H1 (cell line): ENCODE data around the gene POLR2C. TPM values are rescaled to one million over a fixed set of nuclear protein-coding genes. Genes with fewer than 3 reads are reported as not detected.

Experiments used
- CTCF ChIA-PET: fragments of 300-600 bp; sonication (Branson Sonifier 250); formaldehyde crosslinking; loops from one replicate; lab custom pipeline; 2021; ENCODE audit not compliant: partially characterized antibody; lab: Charles Lee
- POLR2A ChIA-PET: fragments of 300-600 bp; sonication (Branson Sonifier 250); formaldehyde crosslinking; loops from one replicate; lab custom pipeline; 2021; ENCODE audit warnings: inconsistent platforms; ENCODE audit not compliant: partially characterized antibody; lab: Charles Lee
- DNase-seq, 2 experiments: peaks; one replicate each; pipeline versions ENCODE4 v3.0.0 to v3.0.0-alpha.2; 2010 to 2022; ENCODE audit warnings: low spot score in 2 of 2, low read depth in 1 of 2, mixed read lengths in 1 of 2
- FAIRE-seq: peaks from 2 replicates; lab custom pipeline; 2011; peaks lifted over from hg19 to GRCh38; lab: Jason Lieb, UNC
- H2AFZ ChIP-seq: 2 replicates; pipeline ENCODE4 v1.8.1; 2012; ENCODE audit warnings: low read length, inconsistent platforms
- H2AK5ac ChIP-seq: 2 replicates; pipeline ENCODE4 v1.6.1; 2013; ENCODE audit warnings: low read depth, low read length
- H2BK120ac ChIP-seq: replicated peaks from 2 replicates; pipeline ENCODE3; 2013; ENCODE audit warnings: low read depth, low read length, inconsistent platforms
- H2BK12ac ChIP-seq: 2 replicates; pipeline ENCODE4 v1.6.1; 2013; ENCODE audit warnings: low read depth, low read length
- H2BK15ac ChIP-seq: 2 replicates; pipeline ENCODE4 v1.6.1; 2013; ENCODE audit warnings: low read length
- H2BK20ac ChIP-seq: 2 replicates; pipeline ENCODE4 v1.6.1; 2013; ENCODE audit warnings: low read length
- H2BK5ac ChIP-seq: 2 replicates; pipeline ENCODE4 v1.6.1; 2013; ENCODE audit warnings: low read depth, low read length
- H3K14ac ChIP-seq: 2 replicates; pipeline ENCODE4 v1.6.1; 2013; ENCODE audit warnings: inconsistent platforms; ENCODE audit not compliant: insufficient read length
- H3K18ac ChIP-seq: 2 replicates; pipeline ENCODE4 v1.6.1; 2013; ENCODE audit warnings: low read length; ENCODE audit errors: extremely low read depth
- H3K23ac ChIP-seq: 2 replicates; pipeline ENCODE4 v1.6.1; 2013; ENCODE audit warnings: inconsistent platforms; ENCODE audit not compliant: insufficient read length
- H3K23me2 ChIP-seq: 2 replicates; pipeline ENCODE4 v1.6.1; 2013; ENCODE audit warnings: low read depth, low read length
- H3K27ac ChIP-seq: 2 replicates; pipeline ENCODE4 v1.6.1; 2011; ENCODE audit warnings: low read depth, low read length, inconsistent platforms
- H3K27me3 ChIP-seq, 4 experiments: replicated peaks in 1 of 4; 1 replicate in 1 of 4; 2 replicates in 3 of 4; pipeline versions ENCODE4 v1.6.1 to v1.8.1; 2011 to 2013; ENCODE audit warnings: low read length in 3 of 4, mild to moderate bottlenecking in 3 of 4, inconsistent platforms in 2 of 4, mixed read lengths in 2 of 4, moderate library complexity in 1 of 4; ENCODE audit not compliant: control insufficient read depth in 3 of 4, insufficient read depth in 3 of 4; ENCODE audit errors: extremely low read depth in 1 of 4
- H3K36me3 ChIP-seq, 4 experiments: 2 replicates each; pipeline versions ENCODE4 v1.6.1 to v1.8.1; 2011 to 2013; ENCODE audit warnings: mild to moderate bottlenecking in 4 of 4, low read length in 3 of 4, moderate library complexity in 2 of 4, control low read depth in 1 of 4, inconsistent platforms in 1 of 4; ENCODE audit not compliant: insufficient read depth in 4 of 4, control insufficient read depth in 2 of 4
- H3K4ac ChIP-seq: replicated peaks from 2 replicates; pipeline ENCODE3; 2013; ENCODE audit warnings: low read length, low read depth, mixed read lengths, inconsistent platforms; ENCODE audit not compliant: insufficient read length
- H3K4me1 ChIP-seq, 4 experiments: replicated peaks in 1 of 4; 1 replicate in 1 of 4; 2 replicates in 3 of 4; pipeline versions ENCODE4 v1.6.1 to v1.8.1; 2011 to 2013; ENCODE audit warnings: low read length in 3 of 4, inconsistent platforms in 2 of 4, mixed read lengths in 1 of 4; ENCODE audit not compliant: insufficient read depth in 4 of 4, control insufficient read depth in 3 of 4
- H3K4me2 ChIP-seq, 2 experiments: 2 replicates each; pipeline versions ENCODE4 v1.6.1 to v1.8.1; 2011 to 2013; ENCODE audit warnings: low read depth in 2 of 2, low read length in 2 of 2, control low read depth in 1 of 2, inconsistent platforms in 1 of 2, mild to moderate bottlenecking in 1 of 2; ENCODE audit not compliant: insufficient read depth in 1 of 2
- H3K4me3 ChIP-seq, 4 experiments: fragments of 200-600, 300-600 bp in 1 of 4; sonication (generic), shearing (Covaris generic), sonication (Bioruptor Twin) in 1 of 4; 2 replicates each; pipeline versions ENCODE4 v1.5.1 to v1.8.1; 2011 to 2016; ENCODE audit warnings: low read length in 4 of 4, low read depth in 3 of 4, control low read depth in 2 of 4, inconsistent platforms in 2 of 4, mild to moderate bottlenecking in 2 of 4, mixed read lengths in 1 of 4, moderate library complexity in 1 of 4; ENCODE audit not compliant: insufficient read depth in 2 of 4; ENCODE audit errors: extremely low read depth in 1 of 4
- H3K56ac ChIP-seq: replicated peaks from 2 replicates; pipeline ENCODE3; 2013; ENCODE audit warnings: low read depth, mild to moderate bottlenecking, mixed read lengths, low read length, inconsistent platforms; ENCODE audit not compliant: insufficient read length
- H3K79me1 ChIP-seq: 2 replicates; pipeline ENCODE4 v1.6.1; 2013; ENCODE audit warnings: low read depth, low read length, control low read depth
- H3K79me2 ChIP-seq, 2 experiments: 2 replicates each; pipeline versions ENCODE4 v1.6.1 to v1.8.1; 2012 to 2013; ENCODE audit warnings: low read length in 2 of 2, mild to moderate bottlenecking in 2 of 2, inconsistent platforms in 1 of 2; ENCODE audit not compliant: insufficient read depth in 2 of 2, control insufficient read depth in 1 of 2
- H3K9ac ChIP-seq, 4 experiments: replicated peaks in 1 of 4; 1 replicate in 1 of 4; 2 replicates in 3 of 4; pipeline versions ENCODE4 v1.6.1 to v1.8.1; 2011 to 2013; ENCODE audit warnings: low read depth in 3 of 4, low read length in 3 of 4, control low read depth in 2 of 4, mild to moderate bottlenecking in 2 of 4, moderate library complexity in 2 of 4, inconsistent platforms in 1 of 4; ENCODE audit errors: extremely low read depth in 1 of 4
- H3K9me3 ChIP-seq, 2 experiments: 2 replicates each; pipeline versions ENCODE4 v1.6.1 to v1.8.1; 2012 to 2013; ENCODE audit warnings: mild to moderate bottlenecking in 2 of 2, moderate library complexity in 2 of 2, control low read depth in 1 of 2, inconsistent platforms in 1 of 2, low read depth in 1 of 2, low read length in 1 of 2, mixed read lengths in 1 of 2; ENCODE audit not compliant: insufficient read depth in 2 of 2
- H4K20me1 ChIP-seq, 2 experiments: replicated peaks in 1 of 2; 2 replicates each; pipeline versions ENCODE3 to v1.8.1; 2011 to 2013; ENCODE audit warnings: inconsistent platforms in 2 of 2, low read length in 2 of 2, mild to moderate bottlenecking in 1 of 2; ENCODE audit not compliant: insufficient read depth in 2 of 2, control insufficient read depth in 1 of 2
- H4K5ac ChIP-seq: 2 replicates; pipeline ENCODE4 v1.6.1; 2013; ENCODE audit warnings: low read length, low read depth, mixed read lengths, inconsistent platforms; ENCODE audit not compliant: insufficient read length
- H4K8ac ChIP-seq: 2 replicates; pipeline ENCODE4 v1.8.0; 2013; ENCODE audit warnings: mild to moderate bottlenecking, moderate library complexity, low read length, inconsistent platforms; ENCODE audit not compliant: insufficient read depth; ENCODE audit errors: extremely low read depth
- H4K91ac ChIP-seq: replicated peaks from 2 replicates; pipeline ENCODE3; 2013; ENCODE audit warnings: low read length, mixed read lengths, inconsistent platforms; ENCODE audit not compliant: insufficient read length
- EGR1 ChIP-seq: IDR thresholded peaks from 2 replicates; pipeline ENCODE4 v1.6.1; 2011; ENCODE audit warnings: low read depth, low read length, borderline replicate concordance
- GABPA ChIP-seq: IDR thresholded peaks from 2 replicates; pipeline ENCODE4 v1.6.1; 2011; ENCODE audit warnings: mild to moderate bottlenecking, low read length, moderate library complexity, borderline replicate concordance; ENCODE audit not compliant: insufficient read depth
- GTF2F1 ChIP-seq: IDR thresholded peaks from 2 replicates; pipeline ENCODE4 v1.6.1; 2012; ENCODE audit warnings: low read depth, low read length, improper control_type of control experiment, borderline replicate concordance
- HDAC2 ChIP-seq, 2 experiments: fragments of 300-600 bp in 1 of 2; sonication (generic) in 1 of 2; IDR thresholded peaks; 2 replicates each; pipeline ENCODE4 v1.6.1; 2011 to 2012; ENCODE audit warnings: low read depth in 2 of 2, low read length in 2 of 2, mild to moderate bottlenecking in 2 of 2, moderate library complexity in 2 of 2, borderline replicate concordance in 1 of 2, inconsistent platforms in 1 of 2
- KDM1A ChIP-seq: fragments of 200-600, 300-600 bp; sonication (generic); IDR thresholded peaks from 2 replicates; pipeline ENCODE4 v1.7.1; 2016; ENCODE audit warnings: mild to moderate bottlenecking, low read length, borderline replicate concordance
- NRF1 ChIP-seq: IDR thresholded peaks from 2 replicates; pipeline ENCODE4 v1.6.1; 2011; ENCODE audit warnings: mild to moderate bottlenecking, low read depth, low read length, improper control_type of control experiment
- RAD21 ChIP-seq, 2 experiments: IDR thresholded peaks in 1 of 2; conservative IDR thresholded peaks in 1 of 2; 2 replicates each; pipeline ENCODE4 v1.6.1; 2011; ENCODE audit warnings: low read depth in 2 of 2, low read length in 2 of 2, improper control_type of control experiment in 1 of 2, inconsistent platforms in 1 of 2, mild to moderate bottlenecking in 1 of 2, moderate library complexity in 1 of 2
- SIN3A ChIP-seq, 2 experiments: IDR thresholded peaks in 1 of 2; conservative IDR thresholded peaks in 1 of 2; 2 replicates each; pipeline ENCODE4 v1.6.1; 2011 to 2012; ENCODE audit warnings: low read length in 2 of 2, improper control_type of control experiment in 1 of 2, low read depth in 1 of 2, mild to moderate bottlenecking in 1 of 2
- ZNF274 ChIP-seq: IDR thresholded peaks from 2 replicates; pipeline ENCODE4 v1.7.0; 2012; ENCODE audit warnings: low read length, borderline replicate concordance; ENCODE audit errors: extremely low read depth
- WGBS, 2 experiments: shearing (Covaris generic) in 1 of 2; methylation state at CpG; one replicate each; pipeline versions ENCODE4 v1.1.6 to v1.1.7; 2013 to 2015; ENCODE audit warnings: low lambda C conversion rate in 2 of 2, mixed read lengths in 2 of 2, inconsistent platforms in 1 of 2, low coverage in 1 of 2, missing lambda C conversion rate in 1 of 2; ENCODE audit not compliant: insufficient replicate concordance in 2 of 2, insufficient coverage in 1 of 2, insufficient read length in 1 of 2; ENCODE audit errors: extremely low coverage in 1 of 2, missing lambda C conversion rate in 1 of 2; 5-methylcytosine and 5-hydroxymethylcytosine counted together
- polyA plus RNA-seq, 7 experiments: library from polyadenylated mRNA; depleted of rRNA in 3 of 7; stranded (reverse) in 5 of 7; unstranded in 2 of 7; fragments of >200 nt in 5 of 7; fragments of 200-250 nt in 2 of 7; gene quantifications; 1 replicate in 5 of 7; 2 replicates in 1 of 7; 4 replicates in 1 of 7; pipeline versions ENCODE4 v1.2.1 to v1.2.3, GENCODE V29; 2011 to 2013; ENCODE audit warnings: missing spikeins in 2 of 7, mixed read lengths in 2 of 7
- total RNA-seq: library from RNA; stranded (reverse); fragmentation: NEBNext Ultra II Directional; extraction: Animal tissue kit (Norgen Biotek cat#: 25700); gene quantifications from 2 replicates; pipeline ENCODE4 v1.2.1, GENCODE V29; 2021

The POLR2C gene
- total and polyA plus RNA-seq, 2 of the 8 experiments (the other 6 are each of a cell fraction or from before 2014, with no cell fraction given): 72.5 to 132 TPM

DNA sequence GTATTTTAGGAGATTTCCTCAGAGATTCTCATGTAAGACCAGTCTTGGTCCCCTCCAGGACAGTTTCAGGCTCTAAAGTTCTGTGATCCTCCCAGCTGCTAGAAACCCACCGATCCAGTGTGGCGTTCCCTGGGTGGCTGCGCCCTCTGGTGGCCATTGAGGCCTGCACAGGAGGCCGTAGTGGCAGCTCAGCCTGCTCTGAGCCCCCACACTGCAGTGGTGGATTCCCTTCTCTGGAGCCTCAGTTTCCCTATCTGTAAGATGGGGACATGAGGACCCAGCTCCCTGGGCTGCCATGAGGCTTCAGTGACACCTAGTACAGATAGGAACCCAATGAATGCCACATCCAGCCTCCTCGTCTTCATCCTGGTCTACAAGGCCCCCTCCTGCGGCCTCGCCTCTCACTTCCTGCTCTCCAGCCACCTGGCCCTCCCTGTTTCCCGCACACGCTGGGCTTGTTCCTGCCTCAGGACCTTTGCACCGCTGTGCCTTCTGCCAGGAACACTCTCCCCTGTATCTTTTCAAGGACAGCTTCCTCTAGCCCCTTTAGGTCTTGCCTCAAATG is 57.4 kb downstream of the POLR2C start:
- no peak overlapping the region for H2BK15ac ChIP-seq
- H4K20me1 ChIP-seq: peaks cover 0 to 2% of the 10 kb centered on the region in 2 experiments
- WGBS, 2 experiments: 48% methylated on average over 10 of the region's 10 CpGs; no CpG with 5 or more reads in 1 of the 2 experiments
- peaks cover 0 to 2% (median 0%) of the 10 kb centered on the region in 4 experiments; a peak in 1 of 7 replicates for H3K4me1 ChIP-seq
- H2AK5ac ChIP-seq: no peak overlapping the region
- H3K27ac ChIP-seq: no peak overlapping the region
- H3K9me3 ChIP-seq: no peaks in the 10 kb centered on the region
- DNase-seq: peak in 1 of 2 experiments; percentile 93
- no peak overlapping the region for H3K18ac ChIP-seq
- H3K9ac ChIP-seq: no peak overlapping the region
- H3K27me3 ChIP-seq: peaks cover 0 to 2% (median 0%) of the 10 kb centered on the region in 4 experiments; a peak in 2 of 7 replicates
- H2BK20ac ChIP-seq: no peak overlapping the region
- H3K4me2 ChIP-seq: no peak overlapping the region
- H4K5ac ChIP-seq: no peak overlapping the region
- no peak overlapping the region for H3K56ac ChIP-seq
- H4K8ac ChIP-seq: no peak overlapping the region
- no peak overlapping the region for H3K14ac ChIP-seq
- no peak overlapping the region for H2BK120ac ChIP-seq
- ChIA-PET CTCF (interaction anchor here (0.6 to 13.9 kb wide), 23 partner anchors 8 to 119 kb away, joined by 3 to 210 read pairs (median 5); partner anchors contain the start of genes ADGRG5, CIAPIN1, COQ9 and DOK4), POLR2A (interaction anchor here (1.2 to 5.1 kb wide), 9 partner anchors 8 to 101 kb away, joined by 3 to 28 read pairs (median 4); partner anchors contain the start of genes CIAPIN1, COQ9, DOK4 and POLR2C)
- no peak overlapping the region for H3K4me3 ChIP-seq
- H3K79me1 ChIP-seq: no peaks in the 10 kb centered on the region
- H4K91ac ChIP-seq: no peak overlapping the region
- H2AFZ ChIP-seq: no peak overlapping the region
- no peak overlapping the region for H2BK5ac ChIP-seq
- H3K23ac ChIP-seq: no peak overlapping the region
- no peaks in the 10 kb centered on the region for H3K23me2 ChIP-seq
- H3K36me3 ChIP-seq: no peaks in the 10 kb centered on the region; a peak in 1 of 8 replicates
- FAIRE-seq: peak; percentile 78
- H3K4ac ChIP-seq: no peak overlapping the region
- H2BK12ac ChIP-seq: no peak overlapping the region
- H3K79me2 ChIP-seq: no peaks in the 10 kb centered on the region
- TF ChIP-seq GTF2F1: no peak
- TF ChIP-seq NRF1: no peak
- peak in 1 of 2 experiments; percentile 61; a peak in 2 of 4 replicates for TF ChIP-seq SIN3A (conservative IDR thresholded peaks at IDR 0.05 in 1 of 2, IDR thresholded peaks at IDR 0.05 in 1 of 2; ENCODE audit: low read depth in 1 of 2, low read length in 2 of 2)
- peak; percentile 94; the same call in 1 of the 2 replicates for TF ChIP-seq KDM1A
- peak; percentile 94 to 97 for TF ChIP-seq RAD21 (IDR thresholded peaks at IDR 0.05 in 1 of 2, conservative IDR thresholded peaks at IDR 0.05 in 1 of 2; ENCODE audit: low read depth in 2 of 2, low read length in 2 of 2)
- TF ChIP-seq EGR1: no peak
- TF ChIP-seq HDAC2 (IDR thresholded peaks at IDR 0.05; ENCODE audit: borderline replicate concordance in 1 of 2, low read depth in 2 of 2, low read length in 2 of 2): peak in 1 of 2 experiments; percentile 80; a peak in 1 of 4 replicates
- TF ChIP-seq GABPA: peak; percentile 61; the same call in 1 of the 2 replicates
- no peak for TF ChIP-seq ZNF274
